HG03025 (cell line): ENCODE results near the gene PPP1R15B.

Source experiments
- ATAC-seq: cut with Tn5 transposase; IDR thresholded peaks from one replicate; pipeline ENCODE4 v1.9.1; 2021; ENCODE audit warnings: mild to moderate bottlenecking, moderate library complexity; ENCODE audit not compliant: unreplicated experiment, low FRiP score

The PPP1R15B gene

DNA sequence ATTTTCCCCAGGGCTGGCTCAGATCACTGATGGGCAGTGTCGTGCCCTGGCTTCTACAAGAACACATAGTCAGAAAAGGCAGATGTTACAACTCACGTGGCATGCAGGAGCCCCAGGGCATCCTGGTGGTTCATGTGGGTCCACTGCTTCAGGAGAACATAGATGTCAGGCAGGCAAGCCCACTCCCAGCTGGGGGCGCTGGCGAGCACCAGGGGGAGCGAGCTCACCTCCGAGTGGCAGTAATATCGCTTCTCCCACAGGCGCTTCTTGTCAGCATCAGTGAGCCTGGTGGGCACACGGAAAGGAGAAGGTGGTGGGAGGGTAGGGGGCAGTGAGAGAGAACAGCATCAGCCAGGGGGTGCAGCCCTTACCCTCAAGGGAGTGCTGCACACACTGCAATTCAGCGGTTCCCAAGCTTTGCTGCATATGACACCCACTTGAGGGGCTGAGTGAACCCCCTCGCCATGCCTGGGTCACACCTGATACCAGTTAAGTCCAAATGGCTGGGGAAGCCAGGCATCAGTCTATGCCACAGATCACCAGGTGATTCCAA, 34.3 kb upstream of the PPP1R15B start:
- ATAC-seq: no peak

DNA sequence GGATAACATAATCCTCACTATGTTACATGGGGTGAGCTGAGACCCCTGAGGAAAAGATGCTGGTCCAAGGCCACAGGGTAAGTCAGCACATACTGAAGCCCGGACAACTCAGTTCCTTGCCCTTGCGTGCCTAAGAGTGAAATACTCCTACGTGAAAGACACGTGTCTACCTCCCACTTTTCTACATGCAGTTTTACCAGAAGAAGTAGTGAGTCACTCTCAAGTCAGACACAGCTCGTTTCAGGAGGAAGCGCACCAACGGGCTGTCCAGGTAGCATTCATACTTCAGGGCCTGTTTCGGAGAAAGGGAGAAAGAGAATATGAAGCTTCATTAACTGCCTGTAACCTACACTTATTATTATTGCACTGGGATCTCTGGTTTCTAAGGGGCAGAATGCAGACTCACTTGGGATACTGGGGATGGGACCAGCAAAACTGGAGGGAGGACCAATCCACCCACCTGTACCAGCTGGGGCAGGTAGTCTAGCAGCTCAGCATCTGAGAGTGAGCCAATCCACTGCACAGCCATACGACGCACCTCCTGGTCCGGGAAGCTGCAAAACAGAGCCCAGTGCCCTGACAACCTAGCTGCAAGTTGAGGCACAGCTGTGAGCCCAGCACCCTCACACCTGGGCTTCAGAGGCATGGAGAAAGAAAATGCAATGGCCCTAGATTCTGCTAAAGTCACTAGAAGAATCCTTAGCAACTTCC, 32.4 kb upstream of the PPP1R15B start:
- no peak for ATAC-seq

DNA sequence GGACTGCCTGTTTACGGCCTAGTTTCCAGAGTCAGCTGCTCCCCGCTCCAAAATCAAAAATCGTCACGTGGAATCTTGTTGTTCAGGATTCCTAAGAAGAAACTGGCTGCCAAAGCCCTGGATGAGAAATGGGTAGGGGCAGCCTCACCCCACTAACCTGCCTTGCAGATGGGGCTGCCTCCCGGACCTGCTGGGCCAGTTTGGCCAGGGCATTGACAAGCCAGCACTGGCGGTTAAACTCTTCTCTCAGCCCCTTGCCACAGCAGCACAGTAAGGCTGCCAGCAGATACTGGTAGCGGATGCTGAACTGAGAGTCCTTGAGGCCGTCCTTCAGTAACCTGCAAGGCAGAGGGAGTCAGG, 31.6 kb upstream of the PPP1R15B start:
- no peak for ATAC-seq

DNA sequence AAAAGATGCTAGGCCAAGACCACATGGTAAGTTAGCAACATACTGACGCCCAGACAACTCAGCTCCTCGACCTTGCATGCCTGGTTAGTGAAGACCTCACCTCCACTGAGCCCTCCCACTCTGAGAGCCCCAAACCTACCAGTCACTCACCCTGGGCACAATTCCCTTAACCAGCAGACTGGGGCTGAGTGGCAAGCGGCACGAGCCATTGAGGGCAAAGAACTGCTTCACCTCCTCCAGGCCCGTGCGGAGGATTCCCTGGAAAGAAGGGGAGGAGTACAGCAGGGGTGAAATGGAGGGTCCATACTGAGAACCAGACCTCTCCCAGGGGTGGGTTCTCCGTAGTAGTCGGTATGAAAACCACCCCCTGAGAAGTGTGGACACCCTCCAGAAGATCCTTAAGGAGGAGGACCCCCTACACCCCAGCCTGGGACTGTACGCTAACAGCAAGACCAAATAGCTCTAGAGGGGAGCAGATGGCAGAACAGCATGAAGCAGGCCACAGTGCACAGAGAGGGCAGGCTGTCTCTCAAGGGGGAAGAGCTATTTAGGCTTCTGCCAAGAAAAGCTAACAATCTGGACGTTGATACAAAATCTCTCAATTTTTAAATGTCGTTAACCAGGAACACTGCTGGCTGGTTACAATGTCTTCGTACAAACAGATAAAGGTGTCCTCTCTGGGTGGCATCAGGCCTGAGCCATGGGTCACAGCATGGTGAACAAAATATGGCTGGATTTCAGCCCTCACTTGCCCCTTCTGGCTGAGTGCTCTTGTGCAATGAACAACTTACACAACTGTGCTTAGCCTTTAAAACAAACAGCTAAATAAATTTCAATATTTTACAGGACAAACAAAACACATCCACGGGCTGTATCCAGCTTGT, 31.0 kb upstream of the PPP1R15B start:
- ATAC-seq: no peak

DNA sequence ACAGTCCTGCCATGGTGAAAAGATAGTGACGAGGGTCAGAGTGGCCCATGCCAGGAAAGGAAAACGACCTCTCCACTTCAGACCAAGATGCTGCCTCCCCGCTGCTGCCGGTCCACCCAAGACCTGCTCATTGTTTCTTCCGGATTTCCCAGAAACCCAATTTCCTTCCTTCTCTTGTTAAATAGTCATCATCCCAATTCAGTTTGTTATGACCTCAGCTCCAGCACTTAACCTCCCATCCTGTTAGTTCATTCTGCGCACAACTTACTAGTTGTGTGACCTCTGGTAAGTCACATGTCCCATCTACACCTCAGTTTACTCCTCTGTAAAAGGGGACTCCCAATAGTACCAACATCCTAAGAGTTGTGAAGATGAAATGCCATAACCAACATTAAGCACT, 29.9 kb upstream of the PPP1R15B start:
- no peak for ATAC-seq

DNA sequence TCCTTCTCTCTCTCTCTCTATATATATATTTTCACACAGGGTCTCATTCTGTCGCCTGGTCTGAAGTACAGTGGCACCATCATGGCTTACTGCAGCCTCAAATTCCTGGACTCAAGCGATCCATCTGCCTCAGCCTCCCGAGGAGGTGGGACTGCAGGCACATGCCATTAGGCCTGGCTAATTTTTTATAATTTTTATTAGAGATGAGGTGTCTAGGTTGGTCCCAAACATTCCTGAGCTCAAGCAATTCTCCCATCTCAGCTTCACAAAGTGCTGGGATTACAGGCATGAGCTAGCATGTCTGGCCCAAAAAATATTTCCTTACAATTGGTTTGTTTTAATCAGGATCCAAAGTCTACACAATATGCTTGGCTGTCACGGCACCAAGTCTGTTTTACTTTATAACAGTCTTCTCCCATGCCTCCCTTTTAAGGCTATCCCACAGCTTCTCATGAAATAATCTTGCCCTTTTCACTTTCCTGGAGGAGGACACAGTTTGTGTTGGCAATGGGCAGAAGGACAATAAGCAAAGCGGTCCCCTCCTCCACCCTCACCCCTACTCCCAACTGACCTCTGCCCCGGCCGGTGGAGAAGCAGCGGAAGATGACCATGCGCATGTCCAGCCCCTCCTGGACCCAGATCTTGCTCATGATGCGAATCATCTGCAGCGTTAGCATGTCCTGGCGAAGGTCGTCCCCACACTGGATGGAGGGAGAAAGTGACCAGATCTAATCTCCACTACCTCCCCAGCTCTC, 28.2 kb upstream of the PPP1R15B start:
- ATAC-seq: no peak

DNA sequence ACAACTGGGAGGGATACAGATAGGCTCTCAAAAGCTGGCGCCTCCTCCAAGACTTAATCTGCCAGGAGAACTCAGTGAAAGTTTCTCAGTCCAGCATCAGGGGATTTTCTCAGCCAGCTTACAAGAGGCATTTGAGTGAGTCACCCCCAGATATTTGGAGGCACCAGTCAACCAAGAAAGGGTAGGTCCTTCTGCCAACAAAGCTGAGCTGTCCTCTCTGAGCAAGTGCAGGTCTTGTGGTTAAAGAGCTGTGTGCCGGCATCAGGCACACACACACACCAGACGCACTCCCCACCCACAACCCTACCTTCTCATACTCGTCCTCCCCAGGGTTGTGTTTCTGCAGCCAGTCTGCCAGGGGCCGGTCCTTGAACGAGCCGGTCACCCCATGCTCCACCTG, 27.0 kb upstream of the PPP1R15B start:
- no peak for ATAC-seq

DNA sequence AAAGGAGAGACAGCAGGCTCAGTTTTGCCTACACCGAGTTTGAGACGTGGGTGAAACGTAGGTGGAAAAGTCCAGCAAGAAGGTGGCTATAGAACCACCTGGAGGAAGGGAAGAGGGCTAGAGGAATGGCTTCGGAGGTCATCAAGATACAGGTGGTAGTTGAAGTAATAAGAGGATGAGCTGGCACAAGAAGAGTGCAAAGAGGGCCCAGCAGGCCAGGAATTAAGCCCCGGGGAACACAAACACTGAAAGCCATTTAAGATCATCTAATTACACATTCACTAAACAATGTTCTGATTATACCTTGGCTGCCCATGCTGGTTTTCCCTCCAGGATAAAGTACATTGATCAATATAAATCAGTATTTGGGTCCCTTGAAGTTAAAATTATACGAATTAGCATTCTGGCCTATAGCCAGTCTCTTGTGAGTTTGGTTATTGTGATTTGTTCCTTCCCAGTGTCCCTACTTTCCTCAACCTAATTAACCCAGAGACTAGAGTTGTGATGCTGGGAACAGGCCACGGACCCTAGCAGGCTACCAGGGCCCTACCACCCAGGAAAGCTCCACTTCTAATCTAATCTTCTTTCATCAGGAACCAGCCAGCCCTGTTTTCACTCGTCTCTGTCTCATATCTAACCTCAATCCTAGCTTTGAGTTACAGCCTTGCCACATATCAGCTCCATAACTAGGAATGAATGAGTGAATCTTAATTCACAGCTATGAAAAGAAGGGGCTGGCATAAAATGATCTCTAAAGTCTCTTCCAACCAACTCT, 26.4 kb upstream of the PPP1R15B start:
- no peak for ATAC-seq

DNA sequence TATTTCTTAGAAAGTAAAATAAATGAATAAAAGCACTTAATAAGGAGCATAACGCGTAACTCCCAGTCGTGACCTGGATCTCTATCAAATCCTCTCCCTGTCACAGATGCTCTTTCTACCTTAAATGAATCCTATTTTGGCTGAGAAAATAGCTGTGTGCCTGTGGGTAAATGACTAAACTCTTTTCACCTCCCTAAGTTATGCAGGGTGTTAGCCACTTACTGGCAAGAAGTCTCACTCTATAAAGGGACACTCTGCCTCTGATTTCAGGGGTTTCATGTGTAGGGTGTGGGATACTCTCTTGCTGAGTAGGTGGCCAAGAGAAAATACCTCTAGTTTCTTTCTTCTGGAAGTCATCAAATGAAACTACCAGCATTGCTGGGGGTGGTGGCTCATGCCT, 24.3 kb upstream of the PPP1R15B start:
- no peak for ATAC-seq

DNA sequence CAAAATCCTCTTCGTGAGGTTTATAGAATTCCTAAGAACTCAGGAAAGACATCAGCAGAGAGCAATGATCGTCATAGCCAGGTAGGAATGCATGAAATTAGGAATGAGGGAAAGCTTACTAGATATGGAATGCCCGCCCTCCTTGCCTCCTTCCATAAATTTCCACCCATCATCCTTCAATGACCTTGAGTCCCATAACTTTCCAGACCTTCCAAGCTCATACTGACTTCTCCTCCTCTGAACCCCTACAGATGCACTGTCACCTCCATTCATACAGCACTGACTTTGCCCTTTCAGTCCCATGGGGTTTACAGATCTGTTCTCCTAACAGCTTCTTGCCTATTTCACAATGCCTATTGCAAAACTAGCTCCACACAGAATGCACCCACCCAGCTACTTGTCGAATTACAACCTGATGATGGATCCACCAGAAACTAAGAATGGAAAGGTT, 23.8 kb upstream of the PPP1R15B start:
- no peak for ATAC-seq

DNA sequence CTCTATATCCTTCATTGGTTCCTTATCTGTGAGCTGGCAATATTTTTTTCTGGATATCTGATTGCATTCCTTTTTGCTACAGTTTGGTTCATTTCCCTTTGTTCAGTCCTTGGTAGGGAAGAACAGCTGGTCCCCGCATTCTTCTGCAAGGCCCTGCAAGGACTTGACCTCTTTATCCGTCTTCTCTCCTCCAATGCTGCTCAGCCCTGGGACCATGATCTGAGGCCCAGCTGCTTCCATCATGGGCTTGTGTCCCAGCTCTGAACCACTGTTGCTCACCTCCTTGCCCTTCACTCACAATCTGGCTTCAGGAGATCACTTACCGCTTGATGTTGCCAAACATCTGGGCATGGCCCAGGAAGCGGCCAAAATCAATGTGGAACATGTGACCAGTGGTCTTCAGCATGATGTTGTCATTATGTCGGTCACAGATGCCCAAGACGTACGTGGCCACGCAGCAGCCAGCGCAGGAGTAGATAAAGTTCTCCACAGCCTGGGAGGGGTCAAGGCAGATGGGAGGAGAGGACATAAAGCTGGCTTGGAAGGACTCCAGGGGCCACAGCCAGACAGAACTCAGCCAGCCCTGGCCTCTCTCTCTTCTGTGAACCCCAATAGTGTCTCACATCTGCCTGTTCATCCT, 22.6 kb upstream of the PPP1R15B start:
- ATAC-seq: no peak

DNA sequence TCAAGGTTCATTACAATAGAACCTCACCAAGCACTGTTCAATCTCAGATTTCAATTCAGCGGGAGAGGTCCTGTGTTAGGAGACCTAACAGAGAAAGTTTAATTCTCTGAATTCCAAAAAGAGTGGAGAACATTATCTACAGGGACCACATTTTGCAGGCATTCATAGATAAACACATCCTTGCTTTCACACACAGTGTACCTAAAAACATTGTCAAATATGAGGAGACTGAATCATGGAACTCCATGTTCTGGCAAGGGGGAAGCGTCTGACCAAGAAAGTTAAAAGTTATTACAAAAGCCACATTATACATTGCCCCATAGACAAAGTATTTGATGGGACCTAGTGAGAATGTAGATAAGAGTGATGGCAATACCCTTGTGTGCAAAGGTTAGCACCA, 21.1 kb upstream of the PPP1R15B start:
- ATAC-seq: no peak

DNA sequence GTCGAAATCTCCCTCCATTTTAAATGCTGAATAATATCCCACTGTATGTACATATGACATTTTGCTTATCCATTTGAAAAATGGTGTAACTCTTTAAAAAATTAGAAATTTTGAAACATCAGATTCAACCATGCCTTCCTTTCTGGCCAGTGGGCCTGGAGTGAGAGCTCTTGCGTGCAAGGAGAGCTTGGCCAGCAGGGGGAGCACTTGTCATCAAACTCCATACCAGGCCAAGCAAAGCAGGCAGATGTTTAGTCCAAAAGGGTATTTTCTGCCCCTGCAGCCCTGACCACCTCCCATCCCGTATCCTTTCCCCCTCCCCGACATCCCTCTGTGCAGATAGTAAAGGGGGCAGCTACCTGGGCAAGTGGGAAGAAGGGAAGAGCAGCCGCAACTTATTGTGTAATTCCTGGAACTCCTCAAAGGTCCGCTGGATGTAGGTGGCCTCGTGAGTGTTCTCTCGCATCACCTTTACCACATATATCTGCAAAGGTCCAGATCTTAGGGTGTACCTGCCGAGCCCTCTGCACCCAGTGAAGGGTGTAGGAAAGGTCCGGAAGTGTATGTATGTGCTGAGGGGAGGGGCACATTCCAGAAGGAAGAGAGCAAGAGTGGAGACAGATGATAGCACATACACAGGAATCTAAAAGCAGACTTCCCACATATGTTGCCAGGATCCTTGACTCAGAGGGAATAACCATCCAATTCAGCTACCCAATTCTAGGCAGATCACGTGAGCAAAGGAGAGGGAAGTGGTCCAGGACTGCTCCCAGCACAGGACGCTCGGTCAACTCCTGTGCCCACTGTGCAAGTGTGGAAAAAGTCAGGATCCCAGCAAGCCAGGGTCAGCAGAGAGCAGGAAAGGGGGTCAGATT, 19.9 kb upstream of the PPP1R15B start:
- no peak for ATAC-seq

DNA sequence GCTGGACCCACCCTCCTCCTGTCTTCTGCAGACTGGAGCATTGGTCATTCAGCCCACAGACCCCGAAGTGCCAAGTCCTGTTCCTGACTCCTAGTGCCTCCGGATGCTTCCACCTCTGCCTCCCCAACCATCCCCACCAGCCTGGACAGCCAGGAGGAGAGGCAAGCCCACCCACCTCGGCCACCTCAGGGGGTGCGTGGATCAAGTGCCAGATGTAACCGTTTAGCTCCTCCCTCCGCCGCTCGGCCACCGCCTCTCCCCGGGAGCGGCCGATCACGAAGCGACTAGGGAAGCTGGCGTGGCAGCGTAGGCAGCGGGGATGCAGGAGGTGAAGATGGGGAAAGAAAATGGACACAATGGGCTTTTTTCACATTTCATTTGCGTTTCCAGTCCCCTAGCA, 18.1 kb upstream of the PPP1R15B start:
- no peak for ATAC-seq

DNA sequence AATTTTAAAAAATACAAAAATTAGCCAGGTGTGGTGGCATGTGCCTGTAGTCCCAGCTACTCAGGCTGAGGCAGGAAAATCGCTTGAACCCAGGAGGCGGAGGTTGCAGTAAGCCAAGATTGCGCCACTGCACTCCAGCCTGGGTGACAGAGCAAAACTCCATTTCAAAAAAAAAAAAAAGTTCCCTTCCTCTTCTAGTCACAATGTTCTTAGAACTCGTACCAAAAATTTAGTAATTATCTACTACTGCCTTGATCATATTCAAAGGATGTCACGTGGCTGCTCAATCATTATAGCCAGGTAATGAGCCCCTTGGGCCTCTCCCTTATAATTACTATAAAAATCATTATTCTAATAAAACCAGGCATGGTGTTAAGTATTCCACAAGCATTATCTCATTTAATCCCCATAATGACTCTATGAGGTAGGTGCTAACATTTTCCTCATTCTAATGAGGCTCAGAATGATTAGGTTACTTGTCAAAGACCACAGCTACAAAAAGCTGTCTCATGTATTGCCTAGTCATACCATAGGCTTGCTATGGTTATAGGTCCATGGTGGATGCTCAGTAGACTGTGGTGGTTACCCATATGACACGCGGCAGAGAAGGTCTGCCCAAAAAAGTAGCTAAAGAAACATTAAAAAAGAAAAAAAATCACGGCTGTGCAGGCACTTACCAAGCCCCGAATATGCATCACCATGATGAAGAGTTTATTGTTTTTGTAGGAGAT, 15.5 kb upstream of the PPP1R15B start:
- ATAC-seq: no peak

DNA sequence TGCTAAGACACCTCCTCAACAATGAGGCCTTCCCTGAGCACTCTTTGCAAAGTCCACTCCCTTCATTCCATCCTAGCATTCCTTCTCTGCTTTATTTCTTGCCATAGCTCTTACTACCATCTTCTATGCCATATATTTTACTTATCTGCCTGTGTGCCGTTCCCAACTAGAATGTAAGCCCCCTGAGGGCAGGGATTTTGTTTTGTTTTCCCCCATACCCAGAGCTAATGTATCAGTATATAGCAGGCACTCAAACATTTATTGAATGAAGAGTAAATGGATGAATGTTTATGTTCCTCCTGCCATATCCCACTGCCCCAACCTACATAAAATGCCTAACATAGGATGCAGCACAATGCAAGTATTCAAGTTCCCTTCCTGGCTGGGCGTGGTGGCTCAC, 14.9 kb upstream of the PPP1R15B start:
- ATAC-seq: no peak

DNA sequence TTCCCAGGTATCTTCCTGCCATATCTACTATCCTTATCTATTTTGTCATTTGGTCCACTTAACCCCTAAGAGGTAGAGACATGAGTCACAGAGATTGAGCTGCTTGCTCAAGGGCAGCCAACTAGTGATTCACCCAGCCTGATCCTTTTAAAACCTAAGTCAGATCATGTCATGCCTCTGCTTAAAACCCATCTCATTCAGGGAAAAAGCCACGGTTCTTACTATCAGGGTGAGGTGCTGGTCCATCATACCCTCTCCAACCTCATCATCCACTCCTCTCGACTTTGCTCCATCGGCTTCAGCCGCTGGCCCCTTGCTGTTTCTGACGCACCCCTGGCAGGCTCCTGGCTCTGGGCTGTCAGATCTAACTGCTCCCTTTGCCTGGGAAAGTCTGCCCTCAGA, 14.4 kb upstream of the PPP1R15B start:
- no peak for ATAC-seq

DNA sequence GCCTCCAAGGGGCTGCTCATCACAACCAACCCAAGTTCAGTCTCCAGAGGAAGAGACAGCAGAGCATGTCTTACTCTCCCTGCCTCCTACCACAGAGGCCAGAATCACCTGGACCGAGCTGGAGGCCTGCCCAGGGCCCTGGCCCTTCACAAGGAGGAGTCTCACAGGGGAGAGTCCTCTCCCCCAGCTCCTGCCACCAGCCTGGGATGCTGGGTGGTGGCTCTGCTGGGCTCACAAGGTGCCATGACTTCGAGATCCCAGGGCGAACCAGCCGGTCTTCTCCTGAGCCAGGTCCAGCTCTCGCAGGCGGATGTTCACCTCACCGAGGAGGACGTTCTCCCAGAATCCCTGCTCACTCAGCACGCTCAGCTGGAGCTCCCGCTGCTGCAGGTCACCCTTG, 13.0 kb upstream of the PPP1R15B start:
- ATAC-seq: no peak
